NCI-H526 (cell line): ENCODE data around the gene TMPRSS4.

Experiments used
- DNase-seq, 2 experiments: peaks; one replicate each; lab custom pipeline; 2025; lab: John Stamatoyannopoulos, UW

TMPRSS4 gene, protein sequence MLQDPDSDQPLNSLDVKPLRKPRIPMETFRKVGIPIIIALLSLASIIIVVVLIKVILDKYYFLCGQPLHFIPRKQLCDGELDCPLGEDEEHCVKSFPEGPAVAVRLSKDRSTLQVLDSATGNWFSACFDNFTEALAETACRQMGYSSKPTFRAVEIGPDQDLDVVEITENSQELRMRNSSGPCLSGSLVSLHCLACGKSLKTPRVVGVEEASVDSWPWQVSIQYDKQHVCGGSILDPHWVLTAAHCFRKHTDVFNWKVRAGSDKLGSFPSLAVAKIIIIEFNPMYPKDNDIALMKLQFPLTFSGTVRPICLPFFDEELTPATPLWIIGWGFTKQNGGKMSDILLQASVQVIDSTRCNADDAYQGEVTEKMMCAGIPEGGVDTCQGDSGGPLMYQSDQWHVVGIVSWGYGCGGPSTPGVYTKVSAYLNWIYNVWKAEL

DNA sequence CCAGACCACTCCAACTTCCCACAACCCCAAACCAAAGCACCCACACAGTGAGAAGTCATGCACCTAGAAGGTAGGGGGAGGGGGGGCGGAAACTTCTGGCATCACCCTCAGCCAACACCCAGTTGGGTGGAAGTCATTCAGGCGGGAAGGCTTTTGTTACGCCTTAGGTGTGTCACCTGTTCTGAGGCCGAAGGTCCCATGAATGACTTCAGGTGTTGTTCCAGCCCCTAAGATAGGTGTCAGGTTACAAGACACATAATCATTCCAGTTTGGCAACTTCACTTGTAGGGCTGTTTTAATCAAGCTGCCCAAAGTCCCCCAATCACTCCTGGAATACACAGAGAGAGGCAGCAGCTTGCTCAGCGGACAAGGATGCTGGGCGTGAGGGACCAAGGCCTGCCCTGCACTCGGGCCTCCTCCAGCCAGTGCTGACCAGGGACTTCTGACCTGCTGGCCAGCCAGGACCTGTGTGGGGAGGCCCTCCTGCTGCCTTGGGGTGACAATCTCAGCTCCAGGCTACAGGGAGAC lies at the start of gene TMPRSS4:
TMPRSS4 (plus strand) TSS at position 325 of the 528 bp plus-strand sequence. CDS start 225 bp downstream, outside the sequence.
- peak; percentile 98 to 99 for DNase-seq

DNA sequence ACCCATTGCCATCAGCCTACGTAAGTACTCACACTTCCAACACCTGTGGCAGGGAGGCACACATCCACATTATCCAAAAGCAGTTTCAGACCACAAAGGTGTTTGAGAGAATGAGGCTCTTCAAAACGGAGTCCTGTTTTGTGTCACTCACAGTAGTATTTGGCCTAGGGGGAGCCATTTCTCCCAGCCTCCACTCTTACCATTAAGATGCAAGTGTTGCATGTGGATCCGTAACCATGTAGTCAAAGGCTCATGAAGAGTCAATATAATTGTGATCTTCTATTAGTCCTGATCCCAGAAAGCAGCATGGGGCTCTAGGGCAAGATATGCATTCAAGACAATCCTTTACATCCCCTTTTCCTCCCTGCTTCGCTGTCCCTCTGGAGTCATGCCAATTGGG lies 49.2 kb upstream of the TMPRSS4 start:
- DNase-seq, result no peak

DNA sequence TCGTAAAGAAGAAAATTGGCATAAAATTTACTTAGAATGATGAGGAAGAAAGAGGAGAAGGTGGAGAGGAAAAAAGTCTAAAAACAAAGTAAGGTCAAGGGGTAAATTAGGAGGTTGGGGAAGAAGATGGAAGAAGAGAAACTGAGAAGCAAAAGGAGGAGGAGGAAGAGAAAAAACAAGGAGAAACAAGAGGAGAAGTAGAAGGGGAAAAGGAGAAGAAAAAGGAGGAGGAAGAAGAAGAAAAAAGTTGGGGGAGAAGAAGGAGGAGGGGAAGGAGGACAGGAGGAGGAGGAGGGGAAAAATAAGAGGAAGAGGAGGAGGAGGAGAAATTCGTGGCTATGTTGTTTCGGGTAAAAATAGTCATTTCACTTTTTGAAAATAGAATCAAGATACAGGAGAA lies 48.3 kb upstream of the TMPRSS4 start:
- no peak for DNase-seq

DNA sequence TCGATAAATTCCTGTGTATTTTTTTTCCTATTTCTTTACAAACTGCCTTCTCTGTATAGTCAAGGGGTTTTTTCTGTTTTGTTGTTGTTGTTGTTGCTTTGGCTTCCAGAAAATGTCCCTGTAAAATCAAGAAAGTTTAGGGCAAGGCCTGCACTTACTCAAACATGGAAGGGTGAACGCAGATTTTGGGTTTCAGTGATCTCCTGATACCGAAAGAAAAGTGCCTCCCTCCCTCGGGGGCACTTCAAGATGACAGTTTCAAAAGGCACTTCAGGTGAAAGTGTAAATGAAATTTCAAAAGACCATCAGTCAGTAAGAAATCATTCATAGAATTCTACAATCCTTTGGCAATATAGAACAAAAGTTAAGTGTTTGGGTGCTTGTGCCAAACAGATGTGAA lies 43.4 kb upstream of the TMPRSS4 start:
- no peak for DNase-seq

DNA sequence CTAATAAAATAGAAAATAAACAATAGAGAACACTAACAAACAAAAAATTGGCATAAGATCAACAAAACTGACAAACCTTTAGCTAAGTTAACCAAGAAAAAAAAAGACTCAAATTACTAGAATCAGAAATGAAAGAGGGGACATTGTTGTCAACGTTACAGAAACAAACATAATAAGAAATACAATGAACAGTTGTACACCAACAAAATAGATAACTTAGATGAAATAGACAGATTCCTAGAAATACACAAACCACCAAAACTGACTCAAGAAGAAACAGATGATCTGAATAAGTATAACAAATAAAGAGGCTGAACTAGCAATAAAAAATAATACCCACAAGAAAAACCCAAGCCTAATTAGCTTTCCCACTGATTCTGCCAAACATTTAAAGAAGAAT lies 34.7 kb upstream of the TMPRSS4 start:
- no peak for DNase-seq

DNA sequence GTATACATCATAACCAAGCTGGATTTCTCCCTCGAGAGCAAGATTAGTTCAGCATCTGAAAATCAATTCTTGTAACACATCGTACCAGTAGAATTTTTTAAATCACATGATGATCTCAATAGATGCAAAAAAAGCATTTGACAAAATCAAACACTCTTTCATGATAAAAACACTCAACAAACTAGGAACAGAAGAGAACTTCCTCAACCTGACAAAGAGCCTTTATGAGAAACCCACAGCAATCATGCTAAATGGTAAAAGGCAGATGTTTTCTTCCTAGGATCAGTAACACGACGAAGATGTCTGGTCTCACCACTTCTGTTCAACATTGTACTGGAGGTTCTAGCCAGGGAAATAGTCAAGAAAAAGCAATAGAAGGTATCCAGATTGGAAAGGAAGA lies 34.1 kb upstream of the TMPRSS4 start:
- no peak for DNase-seq

DNA sequence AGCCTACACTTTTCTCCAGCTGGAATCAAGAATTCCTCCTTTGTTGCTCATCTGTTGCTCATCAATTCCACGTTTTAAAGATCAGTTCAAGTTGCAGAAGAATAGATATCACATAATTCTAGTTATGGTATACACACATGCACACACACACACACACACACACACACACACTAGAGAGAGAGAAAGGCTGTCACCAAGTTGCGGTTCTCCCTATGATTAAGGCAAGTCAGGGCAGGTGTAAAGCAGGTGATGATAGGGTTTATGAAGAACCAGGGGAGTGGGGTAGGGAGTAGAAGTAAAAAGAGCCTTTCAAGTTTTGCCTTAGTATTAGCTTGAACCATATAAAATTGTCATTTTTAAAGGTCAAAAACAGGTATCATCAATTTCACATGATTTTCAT lies 31.7 kb upstream of the TMPRSS4 start:
- DNase-seq, result no peak

DNA sequence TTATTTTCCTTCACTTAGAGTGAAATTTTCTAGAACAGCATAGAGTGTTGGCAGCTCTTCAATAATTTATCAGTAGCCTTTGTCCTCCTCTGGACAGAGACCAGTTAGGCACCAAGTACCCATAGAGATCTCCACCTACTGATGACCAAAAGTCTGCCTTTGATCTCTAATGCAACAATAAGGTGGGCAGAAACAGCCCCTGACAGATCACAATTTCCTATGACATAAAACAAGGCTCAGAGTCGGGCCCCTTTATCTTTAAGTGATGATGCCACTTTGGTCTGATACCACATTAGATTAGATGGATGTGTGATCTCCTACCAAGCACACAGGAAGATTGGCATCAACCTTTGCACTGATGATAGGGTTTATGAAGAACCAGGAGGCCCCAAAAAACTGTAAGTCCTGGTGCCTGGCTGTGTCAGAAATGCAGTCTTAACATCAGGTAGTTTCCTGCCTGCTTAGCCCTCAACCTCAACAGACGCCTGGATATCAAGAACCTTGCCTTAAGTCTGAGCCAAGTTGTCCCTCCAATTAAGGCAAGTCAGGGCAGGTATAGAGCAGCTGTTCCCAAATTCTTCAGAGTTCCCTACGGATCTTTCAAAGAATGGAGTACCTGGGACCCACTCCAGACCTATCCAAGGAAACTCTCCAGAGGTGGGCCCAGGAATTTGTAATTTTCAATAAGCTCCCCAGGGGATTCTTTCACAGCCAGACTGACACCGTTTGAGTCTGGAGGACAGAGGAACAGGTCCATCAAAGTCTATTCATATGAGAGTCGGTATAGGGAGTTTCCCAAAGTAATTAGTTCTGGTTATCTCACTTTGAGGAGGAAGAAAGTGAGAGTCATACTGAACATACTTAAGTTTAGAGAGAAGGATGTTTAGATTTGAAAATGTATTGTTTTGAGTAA lies 30.6 kb upstream of the TMPRSS4 start:
- no peak for DNase-seq

DNA sequence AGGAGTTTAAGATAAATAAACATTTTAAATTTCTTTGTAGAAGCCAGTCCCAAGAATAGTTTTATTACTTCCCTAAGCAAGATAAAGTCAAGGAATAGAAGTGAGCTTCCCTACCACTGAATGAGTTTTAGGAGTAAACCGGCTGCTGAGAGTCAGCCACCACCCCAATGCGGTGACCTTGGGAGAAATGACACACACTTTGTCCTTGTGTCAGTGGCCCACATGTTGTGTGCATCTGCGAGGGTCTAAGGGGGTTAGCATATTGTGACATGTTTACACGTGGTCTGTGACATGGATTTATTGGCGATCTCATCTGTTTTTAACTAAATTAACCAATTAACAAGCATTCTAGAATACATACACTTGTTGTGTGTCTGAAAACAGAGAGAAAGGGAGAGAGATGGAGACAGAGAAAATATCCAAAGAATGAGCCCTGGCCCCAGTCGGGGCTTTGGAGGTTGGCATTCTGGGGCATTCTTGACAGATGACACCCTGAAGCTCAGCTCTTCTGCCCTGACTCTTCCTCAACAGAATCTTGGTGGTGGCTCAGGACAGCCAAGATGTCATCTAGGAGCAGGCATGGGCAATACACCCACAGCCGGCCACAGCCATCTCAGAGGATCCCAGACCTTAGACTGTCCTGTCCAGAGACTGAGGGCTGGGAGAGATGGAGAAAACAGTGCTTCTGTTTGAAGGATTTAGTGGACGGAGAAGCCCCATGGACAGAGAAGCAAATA lies 29.7 kb upstream of the TMPRSS4 start:
- DNase-seq, result no peak

DNA sequence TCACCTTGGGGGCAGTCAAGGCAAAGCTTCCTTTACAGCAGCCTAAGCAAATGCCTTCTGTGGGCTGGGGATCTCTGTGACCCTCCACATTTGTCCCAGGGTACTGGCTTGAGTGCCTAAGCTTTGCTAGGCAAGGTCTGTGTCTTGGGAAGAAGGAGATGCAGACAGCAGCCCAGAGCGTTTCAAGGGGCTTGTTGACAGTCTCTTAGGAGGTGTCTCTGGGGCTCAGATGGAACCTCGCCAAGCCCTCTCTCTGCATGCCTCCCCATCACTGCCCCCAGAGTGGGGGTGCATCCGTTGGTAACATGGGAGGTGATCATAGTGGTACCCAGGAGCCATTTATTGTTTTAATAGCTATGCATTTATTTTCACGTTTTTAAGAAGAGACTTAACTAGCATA lies 29.1 kb upstream of the TMPRSS4 start:
- no peak for DNase-seq

DNA sequence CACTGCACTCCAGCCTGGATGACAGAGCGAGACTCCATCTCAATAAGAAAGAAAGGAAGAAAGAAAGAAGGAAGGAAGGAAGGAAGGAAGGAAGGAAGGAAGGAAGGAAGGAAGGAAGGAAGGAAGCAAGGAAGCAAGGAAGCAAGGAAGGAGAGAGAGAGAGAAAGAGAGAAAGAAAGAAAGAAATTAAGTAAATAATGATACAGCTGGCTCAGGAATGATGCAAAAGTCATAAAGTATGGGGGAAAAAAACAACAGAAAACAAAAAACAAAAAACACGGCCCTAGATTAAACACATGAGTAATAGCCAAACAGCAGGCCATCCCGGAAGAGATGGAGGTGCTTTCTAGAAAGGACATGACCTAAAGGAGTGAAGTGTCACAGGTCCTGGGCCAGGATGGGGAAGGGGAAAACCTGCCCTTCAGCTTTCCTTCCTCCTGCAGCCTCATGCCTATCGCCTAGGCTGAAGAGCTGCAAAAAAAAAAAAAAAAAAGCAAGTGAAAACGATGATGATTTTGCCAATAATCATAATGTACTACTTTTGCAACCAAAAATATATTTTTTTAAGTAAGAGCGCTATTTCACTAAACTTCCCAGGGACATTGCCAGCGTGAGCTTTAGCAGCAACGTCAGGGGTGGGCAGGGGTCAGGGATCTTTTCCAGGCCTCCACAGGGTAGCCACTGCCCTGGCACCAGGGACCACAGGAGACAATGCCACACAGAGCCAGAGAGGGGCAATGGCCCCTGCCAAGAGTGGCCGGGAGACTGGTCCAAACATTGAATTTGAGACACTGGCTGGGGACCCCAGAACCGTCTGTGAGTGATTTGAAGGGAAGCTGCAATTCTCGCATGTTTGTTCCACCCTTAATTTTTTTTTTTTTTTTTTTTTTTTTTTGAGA lies 28.2 kb upstream of the TMPRSS4 start:
- no peak for DNase-seq

DNA sequence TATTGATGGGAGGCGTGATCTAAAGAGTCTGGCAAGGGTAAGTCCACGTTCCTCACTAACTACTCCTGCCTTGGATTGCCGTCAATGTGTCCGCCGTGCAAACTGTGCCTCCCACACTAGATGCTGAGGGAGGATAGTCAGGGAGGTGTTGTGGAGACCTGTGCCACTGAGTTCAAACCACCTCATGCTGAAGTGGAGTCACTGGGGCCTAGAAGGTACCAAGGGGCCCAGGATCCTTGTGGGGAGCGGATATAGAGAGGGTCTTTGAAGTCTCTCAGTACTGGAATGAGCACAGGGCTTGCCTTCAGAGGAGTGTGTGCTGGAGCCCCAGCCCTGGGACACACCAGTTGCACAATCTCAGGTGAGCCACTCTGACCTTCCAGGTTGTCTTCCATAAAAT lies 27.1 kb upstream of the TMPRSS4 start:
- DNase-seq, result no peak

DNA sequence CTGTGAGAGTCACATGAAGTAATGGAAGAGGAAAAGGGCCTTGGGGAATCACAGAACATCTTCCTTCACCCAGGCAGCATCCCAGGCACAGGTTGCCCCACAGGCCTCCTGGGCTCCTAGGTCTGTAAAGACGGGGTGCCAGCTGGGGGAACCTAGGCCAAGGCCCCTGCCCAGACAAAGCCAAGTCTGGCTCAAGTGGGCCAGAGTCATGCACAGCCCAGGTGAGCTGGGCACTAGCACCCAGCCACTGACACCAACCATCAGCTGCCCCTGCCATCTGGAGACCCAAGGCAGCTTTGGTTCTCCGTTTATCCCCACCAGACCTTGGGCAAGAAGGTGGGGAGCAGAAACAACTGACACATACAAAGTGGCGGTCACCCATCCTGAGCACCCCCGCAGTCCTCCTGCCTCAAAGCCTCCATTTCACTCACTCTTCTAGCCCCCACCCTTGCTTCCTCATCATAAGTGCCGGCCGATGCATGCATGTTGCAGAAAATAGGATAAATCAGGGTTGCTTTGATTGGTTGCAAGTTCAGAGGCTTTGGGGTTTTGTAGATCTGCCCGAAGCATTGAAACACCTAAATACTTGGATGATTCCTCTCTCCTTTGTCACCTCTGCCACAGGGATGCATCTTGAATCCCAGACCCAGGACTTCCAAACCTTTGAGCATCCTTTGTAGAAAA lies 26.5 kb upstream of the TMPRSS4 start:
- no peak for DNase-seq

DNA sequence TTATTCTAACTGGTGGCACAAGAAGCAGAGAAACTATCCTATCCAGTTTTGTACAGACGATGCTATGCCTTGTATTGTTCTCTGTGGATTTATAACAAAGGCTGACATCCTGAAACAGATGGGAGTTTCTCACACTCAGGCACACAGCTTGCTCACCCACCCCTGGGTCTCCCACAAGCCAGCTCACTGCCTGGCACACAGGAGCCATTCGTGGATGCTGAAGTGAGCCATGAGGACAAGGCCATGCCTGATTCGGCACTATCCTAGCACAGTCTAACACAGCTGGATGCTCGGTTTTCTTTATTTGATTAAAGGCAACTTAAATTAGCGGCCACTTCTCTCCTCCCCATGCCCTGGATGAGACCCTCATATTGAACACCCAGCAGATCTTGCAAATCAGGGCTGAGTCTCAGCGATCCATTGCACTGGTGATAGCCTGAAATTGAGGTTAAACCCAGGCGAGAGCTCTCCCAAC lies 25.7 kb upstream of the TMPRSS4 start:
- DNase-seq, result no peak

DNA sequence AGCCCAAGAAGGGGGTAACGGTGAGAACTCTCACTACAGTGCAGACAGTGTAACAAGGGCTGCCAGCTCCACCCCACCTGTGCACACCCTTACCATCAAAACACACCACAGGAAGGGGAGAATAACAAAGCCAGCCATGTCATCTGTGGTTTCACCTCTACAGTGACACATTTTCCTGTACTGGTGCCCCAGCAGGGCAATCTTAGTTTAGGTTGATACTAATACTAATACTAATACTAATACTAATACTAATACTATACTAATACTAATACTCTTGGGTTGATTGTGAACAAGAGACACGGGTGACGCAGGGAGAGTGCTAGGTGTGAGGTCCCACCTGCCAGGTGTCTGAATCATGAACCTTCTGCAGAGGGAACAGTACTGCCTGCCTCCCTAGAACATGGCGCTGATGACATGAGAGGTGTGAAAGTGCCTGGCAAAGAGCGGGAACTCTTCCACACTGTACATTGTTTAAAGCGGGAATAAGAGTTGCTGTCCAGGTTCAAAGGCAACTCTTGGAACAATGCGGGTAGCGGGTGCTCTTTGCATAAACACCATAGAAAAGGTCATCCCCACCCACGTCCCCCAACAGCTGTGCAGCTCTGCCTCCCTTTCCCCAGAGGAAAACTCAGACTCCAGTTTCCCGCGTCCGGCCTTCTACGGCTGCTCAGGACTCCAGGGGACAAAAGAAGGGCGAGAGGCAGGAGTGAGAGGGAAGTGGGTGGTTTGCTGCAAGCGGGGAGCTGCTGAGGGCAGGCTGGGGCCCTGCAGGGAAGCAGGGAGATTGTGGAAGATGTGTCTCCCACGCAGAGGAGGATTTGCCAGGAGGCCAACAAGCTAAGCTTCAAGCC lies 25.0 kb upstream of the TMPRSS4 start:
- DNase-seq, result peak in 1 of 2 experiments; percentile 23

DNA sequence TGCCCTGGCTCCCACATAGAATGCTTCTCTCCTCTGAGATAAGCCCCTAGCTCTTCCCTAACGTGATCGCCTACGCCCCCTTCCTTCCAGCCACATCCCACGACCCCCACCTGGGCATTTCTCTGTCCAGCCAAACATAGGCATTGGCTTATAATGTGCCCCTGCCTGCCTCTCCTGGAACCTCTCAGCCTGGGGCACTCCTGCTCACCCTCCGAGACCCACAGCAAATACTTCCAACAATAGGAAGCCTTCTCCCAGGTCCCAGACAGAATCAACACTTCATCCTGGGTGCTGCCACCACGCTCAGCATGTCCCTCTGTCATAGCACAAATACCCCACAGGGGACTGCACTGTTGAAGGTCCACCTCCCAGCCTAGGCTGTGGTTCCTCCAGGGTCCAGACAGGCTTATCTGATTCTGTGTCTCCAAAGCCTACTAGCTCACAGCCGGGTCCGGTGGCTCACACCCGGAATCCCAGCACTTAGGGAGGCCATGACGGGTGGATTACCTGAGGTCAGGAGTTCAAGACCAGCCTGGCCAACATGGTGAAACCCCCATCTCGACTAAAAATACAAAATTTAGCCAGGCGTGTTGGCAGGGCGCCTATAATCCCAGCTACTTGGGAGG lies 24.2 kb upstream of the TMPRSS4 start:
- no peak for DNase-seq

DNA sequence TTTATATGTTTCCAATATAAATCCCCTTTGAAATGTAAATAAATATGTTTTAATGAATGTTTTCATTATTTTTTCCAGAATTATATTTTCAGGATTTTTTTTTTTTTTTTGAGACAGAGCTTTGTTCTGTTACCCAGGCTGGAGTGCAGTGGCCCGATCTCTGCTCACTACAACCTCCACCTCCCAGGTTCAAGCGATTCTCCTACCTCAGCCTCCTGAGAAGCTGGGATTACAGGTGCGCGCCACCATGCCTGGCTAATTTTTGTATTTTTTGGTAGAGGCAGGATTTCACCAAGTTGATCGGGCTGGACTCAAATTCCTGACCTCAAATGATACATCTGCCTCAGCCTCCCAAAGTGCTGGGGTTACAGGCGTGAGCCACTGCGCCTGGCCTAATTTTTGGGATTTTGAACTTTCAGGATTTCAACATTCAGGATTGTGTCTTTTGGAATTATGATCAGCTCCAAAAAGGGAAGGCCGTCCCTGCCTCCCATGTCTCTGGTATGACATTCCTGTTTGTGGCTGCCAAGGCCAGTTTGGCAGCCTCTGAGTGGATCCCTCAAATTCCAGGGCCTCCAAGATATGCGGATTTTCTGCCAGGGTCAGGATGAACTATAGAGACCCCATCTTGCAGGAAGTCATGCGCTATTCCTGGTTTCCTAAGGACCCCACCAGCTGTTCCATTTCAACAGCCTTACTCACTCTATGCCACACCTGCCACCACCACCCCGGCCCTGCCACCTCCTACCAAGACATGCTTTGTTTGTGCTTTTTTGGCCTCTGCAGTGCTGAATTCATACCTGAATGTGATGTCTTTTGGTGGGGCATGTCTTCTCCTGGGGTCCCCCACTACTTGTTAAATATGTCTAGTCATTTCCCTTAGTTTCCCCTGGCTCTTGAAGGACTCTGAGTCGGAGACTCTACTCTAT lies 21.9 kb upstream of the TMPRSS4 start:
- DNase-seq, result no peak

DNA sequence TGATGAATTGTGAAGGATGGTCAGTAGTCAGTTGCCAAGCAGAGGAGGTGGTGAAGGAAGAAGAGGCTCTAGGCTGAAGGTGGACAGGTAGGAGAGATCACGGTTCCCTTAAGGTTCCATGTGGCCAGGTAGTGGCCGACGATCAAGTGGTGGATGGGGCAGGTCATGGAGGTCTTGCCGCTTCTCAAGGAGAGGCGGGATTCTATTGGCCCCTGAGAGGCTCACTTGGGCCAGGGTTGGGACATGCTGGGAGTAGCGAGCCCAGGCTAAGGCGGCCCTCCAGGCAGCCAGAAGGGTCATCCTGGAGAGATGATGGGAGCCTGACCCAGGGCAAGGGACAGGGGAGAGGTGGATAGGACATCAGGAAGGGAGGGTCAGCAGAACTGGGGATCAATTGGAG lies 20.9 kb upstream of the TMPRSS4 start:
- no peak for DNase-seq
